BLaER1 (cell line): ENCODE results near the gene PHF21B.
"Not testable (repeated sequence)": the region's sequence is repeated elsewhere in the genome, so short reads cannot be mapped to it uniquely, and the experiment has no call there.

ENCODE experiments used
- H3K27ac ChIP-seq: shearing (Covaris generic); formaldehyde crosslinking; 2 replicates; pipeline ENCODE4 v1.8.1; 2022
- H3K27me3 ChIP-seq: shearing (Covaris generic); formaldehyde crosslinking; 2 replicates; pipeline ENCODE4 v1.8.1; 2022
- H3K36me3 ChIP-seq: shearing (Covaris generic); formaldehyde crosslinking; 2 replicates; pipeline ENCODE4 v1.8.1; 2022
- H3K4me1 ChIP-seq: shearing (Covaris generic); formaldehyde crosslinking; 2 replicates; pipeline ENCODE4 v1.8.1; 2022
- H3K4me2 ChIP-seq: shearing (Covaris generic); formaldehyde crosslinking; 2 replicates; pipeline ENCODE4 v1.8.1; 2022
- H3K4me3 ChIP-seq: shearing (Covaris generic); formaldehyde crosslinking; 2 replicates; pipeline ENCODE4 v1.8.1; 2022
- H3K9ac ChIP-seq: shearing (Covaris generic); formaldehyde crosslinking; 2 replicates; pipeline ENCODE4 v1.8.1; 2022
- H3K9me3 ChIP-seq: shearing (Covaris generic); formaldehyde crosslinking; 2 replicates; pipeline ENCODE4 v1.8.1; 2022
- H4K20me1 ChIP-seq: shearing (Covaris generic); formaldehyde crosslinking; 2 replicates; pipeline ENCODE4 v1.8.1; 2022
- Cebpa-rat ChIP-seq: shearing (Covaris generic); IDR thresholded peaks from 2 replicates; pipeline ENCODE4 v1.8.1; 2022

PHF21B gene

DNA sequence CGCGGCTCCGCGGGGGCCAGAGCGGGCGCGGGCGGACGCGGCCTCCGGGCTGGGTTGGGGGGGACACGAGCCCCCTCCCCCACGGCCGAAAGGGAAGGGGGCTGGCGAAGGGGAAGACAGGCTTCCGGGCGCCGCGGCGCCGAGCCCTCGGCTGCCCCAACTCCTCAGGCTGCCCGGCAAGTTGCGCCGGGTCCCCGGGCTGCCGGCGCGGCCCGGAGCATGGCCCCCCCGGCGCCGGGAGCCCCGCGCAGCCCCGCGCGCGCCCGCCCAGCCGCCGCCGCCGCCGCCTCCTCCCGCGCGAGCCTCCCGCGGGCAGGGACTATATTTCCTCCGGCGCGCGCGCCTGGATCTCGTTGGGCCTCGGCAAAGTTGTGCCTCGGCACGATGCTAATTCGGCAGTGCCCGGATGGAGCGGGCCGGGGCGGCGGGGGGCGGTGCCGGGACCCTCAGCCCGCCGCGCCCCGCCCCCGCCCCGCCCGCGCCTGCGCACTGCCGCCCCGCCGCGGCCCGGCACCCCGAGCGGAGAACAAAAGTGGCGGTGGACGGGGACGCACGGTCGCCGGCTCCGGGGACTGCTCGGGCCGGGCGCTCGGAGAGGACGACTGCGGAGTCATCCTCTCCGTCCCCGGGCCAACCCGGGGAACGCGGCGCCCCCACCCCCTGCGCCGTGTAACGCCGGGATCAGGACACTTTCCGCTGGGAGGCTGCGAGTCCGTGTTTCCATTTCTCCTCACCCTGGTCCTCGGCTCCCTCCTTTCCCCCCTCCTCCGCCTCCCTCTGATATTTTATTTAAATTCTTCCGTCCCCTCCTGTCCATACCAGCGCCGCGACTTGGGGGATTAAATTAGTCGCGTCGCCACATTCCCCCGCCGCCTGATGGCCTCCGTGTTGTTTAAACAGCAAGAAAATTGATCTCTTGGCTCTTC, at the start of gene PHF21B:
Gene PHF21B, minus strand, starts transcription at position 400 of the 926 bp plus-strand sequence. CDS start 456 bp downstream, outside the sequence.
- Histone ChIP-seq H3K27me3 (peaks cover 59% of the 10 kb centered on the region), H3K4me3 (peak within 1 kb of the TSS; percentile 71), H3K9me3 (no peaks in the 10 kb centered on the region; the same call in 1 of the 2 replicates), H3K36me3 (no peaks in the 10 kb centered on the region), H3K27ac (peak within 1 kb of the TSS; percentile 59; the same call in 1 of the 2 replicates), H3K4me1 (peaks cover 7% of the 10 kb centered on the region; the same call in 1 of the 2 replicates), H3K9ac (peak within 1 kb of the TSS; percentile 72), H4K20me1 (peaks cover 40% of the 10 kb centered on the region), H3K4me2 (peak within 1 kb of the TSS; percentile 78)
- TF ChIP-seq Cebpa-rat, result no peak

- Histone ChIP-seq H3K27me3 (no peaks in the 10 kb centered on the region), H3K9me3 (no peaks in the 10 kb centered on the region), H3K27ac (0 out of 2 replicates have a peak overlapping the region, but pooled peaks have one; percentile 55), H3K4me1 (peaks cover 59% of the 10 kb centered on the region), H3K9ac (no peak overlapping the region), H4K20me1 (no peaks in the 10 kb centered on the region), H3K36me3 (no peaks in the 10 kb centered on the region), H3K4me3 (no peak overlapping the region), H3K4me2 (peak overlapping the region; percentile 62)
- TF ChIP-seq Cebpa-rat, result no peak
Observed at GRCh38 chr22:45059296-45059695, 49.5 kb upstream of the PHF21B start.

GRCh38 chr22:45058622-45058912, 48.8 kb upstream of the PHF21B start:
- Histone ChIP-seq H3K4me1 (peaks cover 53% of the 10 kb centered on the region), H3K9ac (no peak overlapping the region), H3K4me3 (no peak overlapping the region), H3K36me3 (no peaks in the 10 kb centered on the region), H3K9me3 (no peaks in the 10 kb centered on the region), H3K27me3 (no peaks in the 10 kb centered on the region), H4K20me1 (no peaks in the 10 kb centered on the region), H3K4me2 (peak overlapping the region; percentile 62), H3K27ac (peak overlapping the region; percentile 55)
- TF ChIP-seq Cebpa-rat, result no peak

DNA sequence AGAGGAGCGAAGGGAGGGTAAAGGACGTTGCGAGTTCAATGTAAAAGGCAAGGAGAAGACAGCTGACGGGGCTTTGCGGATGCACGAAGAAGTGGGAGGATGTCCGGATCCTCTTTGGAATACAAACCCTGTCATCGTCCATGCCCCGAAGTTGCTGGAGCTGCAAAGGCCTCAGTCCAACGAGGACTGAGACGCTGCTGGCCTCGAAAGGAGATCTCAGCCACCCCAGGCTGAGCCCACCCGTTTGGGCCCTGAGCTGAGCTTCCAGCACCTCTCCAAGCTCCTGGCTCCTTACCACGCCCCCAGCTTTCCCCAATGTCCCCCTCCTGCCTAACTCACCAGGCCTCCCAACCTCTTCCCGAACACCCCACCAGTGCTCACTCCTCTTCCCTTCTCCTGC, 46.1 kb upstream of the PHF21B start:
- H4K20me1 ChIP-seq, result no peaks in the 10 kb centered on the region
- no peaks in the 10 kb centered on the region for H3K9me3 ChIP-seq
- H3K27ac ChIP-seq, result no peak overlapping the region
- H3K27me3 ChIP-seq, result no peaks in the 10 kb centered on the region
- no peak overlapping the region for H3K4me3 ChIP-seq
- no peaks in the 10 kb centered on the region for H3K36me3 ChIP-seq
- H3K4me2 ChIP-seq, result peak overlapping the region; percentile 61
- TF ChIP-seq Cebpa-rat, result no peak
- peaks cover 53% of the 10 kb centered on the region for H3K4me1 ChIP-seq
- H3K9ac ChIP-seq, result no peak overlapping the region

GRCh38 chr22:45053571-45053970, 43.8 kb upstream of the PHF21B start:
- no peak overlapping the region for H3K27ac ChIP-seq
- H3K4me1 ChIP-seq, result peaks cover 36% of the 10 kb centered on the region
- no peak overlapping the region for H3K4me2 ChIP-seq
- H3K9ac ChIP-seq, result no peak overlapping the region
- no peaks in the 10 kb centered on the region for H3K36me3 ChIP-seq
- H3K4me3 ChIP-seq, result no peak overlapping the region
- no peak for TF ChIP-seq Cebpa-rat
- no peaks in the 10 kb centered on the region for H4K20me1 ChIP-seq
- no peaks in the 10 kb centered on the region for H3K9me3 ChIP-seq
- H3K27me3 ChIP-seq, result no peaks in the 10 kb centered on the region

GRCh38 chr22:45053094-45053493, 43.3 kb upstream of the PHF21B start:
- Histone ChIP-seq H3K27me3 (no peaks in the 10 kb centered on the region), H4K20me1 (no peaks in the 10 kb centered on the region), H3K9me3 (no peaks in the 10 kb centered on the region), H3K4me1 (peaks cover 31% of the 10 kb centered on the region), H3K4me3 (no peak overlapping the region), H3K27ac (no peak overlapping the region), H3K4me2 (no peak overlapping the region), H3K9ac (no peak overlapping the region), H3K36me3 (no peaks in the 10 kb centered on the region)
- TF ChIP-seq Cebpa-rat, result no peak

DNA sequence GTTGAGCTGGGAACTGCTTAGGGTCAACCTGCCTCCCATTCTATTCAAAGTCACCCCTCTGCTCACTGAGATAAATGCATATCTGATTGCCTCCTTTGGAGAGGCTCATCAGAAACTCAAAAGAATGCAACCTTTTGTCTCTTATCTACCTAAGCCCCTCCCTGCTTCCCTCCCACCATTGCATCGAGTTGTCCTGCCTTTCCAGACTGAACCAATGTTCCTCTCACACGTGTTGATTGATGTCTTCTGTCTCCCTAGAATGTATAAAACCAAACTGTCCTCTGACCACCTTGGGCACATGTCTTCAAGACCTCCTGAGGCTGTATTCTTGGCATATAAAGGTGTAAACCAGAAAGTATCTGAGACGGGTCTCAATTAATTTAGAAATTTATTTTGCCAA, 42.9 kb upstream of the PHF21B start:
- H4K20me1 ChIP-seq, H3K27me3 ChIP-seq, H3K9ac ChIP-seq, H3K9me3 ChIP-seq, H3K4me3 ChIP-seq, H3K4me2 ChIP-seq, H3K27ac ChIP-seq, H3K36me3 ChIP-seq: not testable (repeated sequence)
- H3K4me1 ChIP-seq, result peaks cover 27% of the 10 kb centered on the region

DNA sequence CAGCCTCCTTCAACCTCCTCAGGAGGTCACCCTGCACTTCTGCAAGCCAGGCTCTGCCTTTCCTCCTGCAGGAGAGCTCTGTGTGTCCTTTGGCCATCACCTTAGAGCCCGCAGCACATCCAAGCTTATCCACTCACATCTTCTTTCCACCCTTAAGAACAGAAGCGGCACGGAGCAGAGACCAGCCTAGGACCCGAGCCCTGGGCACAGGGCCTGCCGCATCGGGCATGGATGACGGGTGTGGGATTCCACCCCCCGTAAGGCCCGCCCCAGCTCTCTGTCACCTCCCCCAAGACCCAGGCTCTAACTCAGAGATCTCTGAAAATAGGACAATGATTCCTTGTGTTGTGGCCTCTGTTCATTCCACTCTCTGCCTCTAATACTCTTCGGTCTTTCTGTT, 42.1 kb upstream of the PHF21B start:
- Histone ChIP-seq H3K4me3 (no peak overlapping the region), H3K27ac (no peak overlapping the region), H3K27me3 (no peaks in the 10 kb centered on the region), H3K4me1 (peaks cover 19% of the 10 kb centered on the region), H3K4me2 (no peak overlapping the region), H3K36me3 (no peaks in the 10 kb centered on the region), H4K20me1 (no peaks in the 10 kb centered on the region), H3K9me3 (0 out of 2 replicates have a peak, but pooled peaks cover 4% of the 10 kb centered on the region), H3K9ac (no peak overlapping the region)
- no peak for TF ChIP-seq Cebpa-rat

GRCh38 chr22:45051419-45051818, 41.6 kb upstream of the PHF21B start:
- no peak overlapping the region for H3K9ac ChIP-seq
- H3K27ac ChIP-seq, result no peak overlapping the region
- no peaks in the 10 kb centered on the region for H3K27me3 ChIP-seq
- peaks cover 9% of the 10 kb centered on the region; the same call in 1 of the 2 replicates for H3K9me3 ChIP-seq
- no peak overlapping the region for H3K4me2 ChIP-seq
- TF ChIP-seq Cebpa-rat, result no peak
- H3K4me1 ChIP-seq, result peaks cover 14% of the 10 kb centered on the region
- no peak overlapping the region for H3K4me3 ChIP-seq
- no peaks in the 10 kb centered on the region for H4K20me1 ChIP-seq
- no peaks in the 10 kb centered on the region for H3K36me3 ChIP-seq

DNA sequence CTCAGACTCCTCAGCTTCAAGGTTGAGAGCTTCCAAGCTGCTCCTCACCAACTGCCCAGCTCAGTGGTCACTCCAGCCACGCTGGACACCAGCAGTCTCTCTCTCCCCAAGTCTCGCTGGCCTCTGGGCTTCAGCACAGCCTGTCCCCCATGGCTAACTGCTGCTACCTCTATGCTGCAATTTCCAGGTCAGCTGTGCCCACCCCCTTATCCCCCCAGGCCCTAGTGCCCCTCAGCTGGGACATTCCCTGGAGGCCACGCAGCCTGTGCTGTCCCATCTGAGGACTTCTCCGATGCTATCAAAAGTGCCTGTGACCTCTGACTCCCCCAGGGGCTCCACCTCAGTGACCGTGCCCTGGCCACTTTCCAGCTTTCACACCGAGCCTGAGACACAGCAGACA, 37.5 kb upstream of the PHF21B start:
- Histone ChIP-seq H4K20me1 (no peaks in the 10 kb centered on the region), H3K27me3 (no peaks in the 10 kb centered on the region), H3K4me1 (peaks cover 12% of the 10 kb centered on the region), H3K9ac (no peak overlapping the region), H3K36me3 (no peaks in the 10 kb centered on the region), H3K27ac (no peak overlapping the region), H3K4me2 (no peak overlapping the region), H3K9me3 (peaks cover 9% of the 10 kb centered on the region; the same call in 1 of the 2 replicates), H3K4me3 (no peak overlapping the region)
- TF ChIP-seq Cebpa-rat, result no peak
